K562 (cell line): ENCODE results near the gene SLC7A4. TPM values are rescaled to one million over a fixed set of nuclear protein-coding genes. Genes with fewer than 3 reads are reported as not detected.

Source experiments
- BCOR ChIP-seq: fragments of 450-650 bp; IDR thresholded peaks from 2 replicates; pipeline ENCODE4 v1.6.1; 2016
- CAMTA2 ChIP-seq: fragments of 250-450 bp; sonication (Bioruptor Pico); conservative IDR thresholded peaks from 2 replicates; pipeline ENCODE4 v1.5.1; 2022
- ELF2 ChIP-seq: fragments of 250-450 bp; sonication (Bioruptor Pico); IDR thresholded peaks from 2 replicates; pipeline ENCODE4 v1.5.0; 2021; ENCODE audit warnings: mild to moderate bottlenecking
- FOXK1 ChIP-seq: sonication (generic); formaldehyde crosslinking; IDR thresholded peaks from 2 replicates; pipeline ENCODE4 v1.8.0; 2022; ENCODE audit warnings: missing genetic modification reagents, mild to moderate bottlenecking, borderline replicate concordance
- GABPB2 ChIP-seq: fragments of 250-450 bp; sonication (Bioruptor Pico); conservative IDR thresholded peaks from 2 replicates; pipeline ENCODE4 v1.5.1; 2021; ENCODE audit warnings: mild to moderate bottlenecking
- HMBOX1 ChIP-seq: sonication (generic); IDR thresholded peaks from 2 replicates; pipeline ENCODE4 v1.6.1; 2016
- MYBL2 ChIP-seq, 2 experiments: fragments of 450-650 bp in 1 of 2; sonication (generic) in 1 of 2; formaldehyde crosslinking in 1 of 2; IDR thresholded peaks; 2 replicates each; pipeline versions ENCODE4 v1.6.1 to v1.8.1; 2017 to 2022; ENCODE audit warnings: borderline replicate concordance in 1 of 2, inconsistent platforms in 1 of 2, low read depth in 1 of 2, mild to moderate bottlenecking in 1 of 2, missing genetic modification reagents in 1 of 2, moderate library complexity in 1 of 2
- NR2F6 ChIP-seq: fragments of 450-650 bp; formaldehyde crosslinking; IDR thresholded peaks from 2 replicates; pipeline ENCODE4 v1.4.0; 2020; ENCODE audit warnings: mild to moderate bottlenecking
- PRPF4 ChIP-seq: fragments of 200-400 bp; formaldehyde crosslinking; IDR thresholded peaks from one replicate; pipeline ENCODE4 v1.6.1; 2017; ENCODE audit warnings: low read length, low read depth, mild to moderate bottlenecking; ENCODE audit not compliant: insufficient read depth, poor library complexity, severe bottlenecking
- RBM14 ChIP-seq: fragments of 200-400 bp; formaldehyde crosslinking; IDR thresholded peaks from 2 replicates; pipeline ENCODE4 v1.6.1; 2018; ENCODE audit warnings: low read depth, mild to moderate bottlenecking, low read length, moderate library complexity, borderline replicate concordance; ENCODE audit not compliant: insufficient read depth
- SIN3A ChIP-seq, 2 experiments: fragments of 150-350 bp in 1 of 2; IDR thresholded peaks; 2 replicates each; pipeline ENCODE4 v1.6.1; 2011 to 2016; ENCODE audit warnings: borderline replicate concordance in 2 of 2, low read depth in 2 of 2, low read length in 2 of 2, mild to moderate bottlenecking in 2 of 2, moderate library complexity in 2 of 2; ENCODE audit not compliant: control insufficient read depth in 1 of 2
- XRCC3 ChIP-seq: fragments of 450-650 bp; IDR thresholded peaks from 2 replicates; pipeline ENCODE4 v1.6.1; 2017; ENCODE audit warnings: mild to moderate bottlenecking, moderate library complexity
- ZNF696 ChIP-seq: fragments of 250-450 bp; sonication (Bioruptor Pico); conservative IDR thresholded peaks from 2 replicates; pipeline ENCODE4 v1.4.0; 2020; ENCODE audit warnings: mild to moderate bottlenecking, moderate library complexity
- ZNF717 ChIP-seq: fragments of 250-450 bp; sonication (Bioruptor Pico); IDR thresholded peaks from 2 replicates; pipeline ENCODE4 v1.5.0; 2021
- polyA plus RNA-seq, 8 experiments: library from polyadenylated mRNA; depleted of rRNA in 4 of 8; stranded (reverse) in 5 of 8; unstranded in 3 of 8; fragments of >200 nt; fragmentation: Nextera tagmentation in 2 of 8; fragmentation: Illumina TruSeq in 1 of 8; extraction: Ambion mirVana in 2 of 8; extraction: Trizol in 1 of 8; gene quantifications; 2 replicates each; pipeline versions ENCODE4 v1.2.1 to v1.2.3, GENCODE V29; 2011 to 2014; ENCODE audit warnings: inconsistent platforms in 1 of 8, missing spikeins in 1 of 8
- total RNA-seq, 7 experiments: library from RNA; depleted of rRNA in 6 of 7; stranded (reverse); fragments of >200 nt in 6 of 7; fragmentation: Illumina TruSeq in 2 of 7; extraction: Trizol in 2 of 7; gene quantifications; 2 replicates each; pipeline versions ENCODE4 v1.2.1 to v1.2.3, GENCODE V29; 2011 to 2021; ENCODE audit warnings: low replicate concordance in 1 of 7
- TF ChIP-seq, protein P1 (sequence below): fragments of 150-350 bp; IDR thresholded peaks from 2 replicates; pipeline ENCODE4 v1.6.1; 2014; ENCODE audit warnings: low read depth, mild to moderate bottlenecking, low read length, borderline replicate concordance
- TF ChIP-seq, protein P2 (sequence below): sonication (generic); formaldehyde crosslinking; IDR thresholded peaks from 2 replicates; pipeline ENCODE4 v1.8.0; 2022; ENCODE audit warnings: mild to moderate bottlenecking, missing genetic modification reagents

SLC7A4 gene
- total and polyA plus RNA-seq, 9 of the 15 experiments (the other 6 are each of a cell fraction or from before 2014, with no cell fraction given), result not detected

GRCh38 chr22:21000987-21001600 lies 31.3 kb downstream of the SLC7A4 start (continued):
- TF ChIP-seq BCOR, result no peak
- TF ChIP-seq XRCC3, result no peak
- TF ChIP-seq, protein P1, sequence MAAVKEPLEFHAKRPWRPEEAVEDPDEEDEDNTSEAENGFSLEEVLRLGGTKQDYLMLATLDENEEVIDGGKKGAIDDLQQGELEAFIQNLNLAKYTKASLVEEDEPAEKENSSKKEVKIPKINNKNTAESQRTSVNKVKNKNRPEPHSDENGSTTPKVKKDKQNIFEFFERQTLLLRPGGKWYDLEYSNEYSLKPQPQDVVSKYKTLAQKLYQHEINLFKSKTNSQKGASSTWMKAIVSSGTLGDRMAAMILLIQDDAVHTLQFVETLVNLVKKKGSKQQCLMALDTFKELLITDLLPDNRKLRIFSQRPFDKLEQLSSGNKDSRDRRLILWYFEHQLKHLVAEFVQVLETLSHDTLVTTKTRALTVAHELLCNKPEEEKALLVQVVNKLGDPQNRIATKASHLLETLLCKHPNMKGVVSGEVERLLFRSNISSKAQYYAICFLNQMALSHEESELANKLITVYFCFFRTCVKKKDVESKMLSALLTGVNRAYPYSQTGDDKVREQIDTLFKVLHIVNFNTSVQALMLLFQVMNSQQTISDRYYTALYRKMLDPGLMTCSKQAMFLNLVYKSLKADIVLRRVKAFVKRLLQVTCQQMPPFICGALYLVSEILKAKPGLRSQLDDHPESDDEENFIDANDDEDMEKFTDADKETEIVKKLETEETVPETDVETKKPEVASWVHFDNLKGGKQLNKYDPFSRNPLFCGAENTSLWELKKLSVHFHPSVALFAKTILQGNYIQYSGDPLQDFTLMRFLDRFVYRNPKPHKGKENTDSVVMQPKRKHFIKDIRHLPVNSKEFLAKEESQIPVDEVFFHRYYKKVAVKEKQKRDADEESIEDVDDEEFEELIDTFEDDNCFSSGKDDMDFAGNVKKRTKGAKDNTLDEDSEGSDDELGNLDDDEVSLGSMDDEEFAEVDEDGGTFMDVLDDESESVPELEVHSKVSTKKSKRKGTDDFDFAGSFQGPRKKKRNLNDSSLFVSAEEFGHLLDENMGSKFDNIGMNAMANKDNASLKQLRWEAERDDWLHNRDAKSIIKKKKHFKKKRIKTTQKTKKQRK, result peak; percentile 31; the same call in 1 of the 2 replicates
- no peak for TF ChIP-seq ZNF717 (CRISPR knock-in tag)
- no peak for TF ChIP-seq SIN3A (IDR thresholded peaks at IDR 0.05; ENCODE audit: borderline replicate concordance in 2 of 2, control insufficient read depth in 1 of 2, low read depth in 2 of 2, low read length in 2 of 2)
- no peak for TF ChIP-seq ELF2 (CRISPR knock-in tag)
- no peak for TF ChIP-seq MYBL2 (IDR thresholded peaks at IDR 0.05; ENCODE audit: low read depth)
- no peak for TF ChIP-seq MYBL2 (CRISPR knock-in tag; IDR thresholded peaks at IDR 0.05; ENCODE audit: borderline replicate concordance)
- no peak for TF ChIP-seq HMBOX1
- TF ChIP-seq RBM14, result no peak
- peak; percentile 87; the same call in 1 of the 2 replicates for TF ChIP-seq NR2F6 (CRISPR knock-in tag)
- TF ChIP-seq CAMTA2 (CRISPR knock-in tag), result no peak
- TF ChIP-seq GABPB2 (CRISPR knock-in tag), result peak; percentile 79; the same call in 1 of the 2 replicates
- no peak for TF ChIP-seq PRPF4
- TF ChIP-seq FOXK1 (CRISPR knock-in tag), result no peak
- TF ChIP-seq ZNF696, result no peak
- TF ChIP-seq, protein P2, sequence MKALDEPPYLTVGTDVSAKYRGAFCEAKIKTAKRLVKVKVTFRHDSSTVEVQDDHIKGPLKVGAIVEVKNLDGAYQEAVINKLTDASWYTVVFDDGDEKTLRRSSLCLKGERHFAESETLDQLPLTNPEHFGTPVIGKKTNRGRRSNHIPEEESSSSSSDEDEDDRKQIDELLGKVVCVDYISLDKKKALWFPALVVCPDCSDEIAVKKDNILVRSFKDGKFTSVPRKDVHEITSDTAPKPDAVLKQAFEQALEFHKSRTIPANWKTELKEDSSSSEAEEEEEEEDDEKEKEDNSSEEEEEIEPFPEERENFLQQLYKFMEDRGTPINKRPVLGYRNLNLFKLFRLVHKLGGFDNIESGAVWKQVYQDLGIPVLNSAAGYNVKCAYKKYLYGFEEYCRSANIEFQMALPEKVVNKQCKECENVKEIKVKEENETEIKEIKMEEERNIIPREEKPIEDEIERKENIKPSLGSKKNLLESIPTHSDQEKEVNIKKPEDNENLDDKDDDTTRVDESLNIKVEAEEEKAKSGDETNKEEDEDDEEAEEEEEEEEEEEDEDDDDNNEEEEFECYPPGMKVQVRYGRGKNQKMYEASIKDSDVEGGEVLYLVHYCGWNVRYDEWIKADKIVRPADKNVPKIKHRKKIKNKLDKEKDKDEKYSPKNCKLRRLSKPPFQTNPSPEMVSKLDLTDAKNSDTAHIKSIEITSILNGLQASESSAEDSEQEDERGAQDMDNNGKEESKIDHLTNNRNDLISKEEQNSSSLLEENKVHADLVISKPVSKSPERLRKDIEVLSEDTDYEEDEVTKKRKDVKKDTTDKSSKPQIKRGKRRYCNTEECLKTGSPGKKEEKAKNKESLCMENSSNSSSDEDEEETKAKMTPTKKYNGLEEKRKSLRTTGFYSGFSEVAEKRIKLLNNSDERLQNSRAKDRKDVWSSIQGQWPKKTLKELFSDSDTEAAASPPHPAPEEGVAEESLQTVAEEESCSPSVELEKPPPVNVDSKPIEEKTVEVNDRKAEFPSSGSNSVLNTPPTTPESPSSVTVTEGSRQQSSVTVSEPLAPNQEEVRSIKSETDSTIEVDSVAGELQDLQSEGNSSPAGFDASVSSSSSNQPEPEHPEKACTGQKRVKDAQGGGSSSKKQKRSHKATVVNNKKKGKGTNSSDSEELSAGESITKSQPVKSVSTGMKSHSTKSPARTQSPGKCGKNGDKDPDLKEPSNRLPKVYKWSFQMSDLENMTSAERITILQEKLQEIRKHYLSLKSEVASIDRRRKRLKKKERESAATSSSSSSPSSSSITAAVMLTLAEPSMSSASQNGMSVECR, result no peak
